Heart left ventricle (tissue), 16 donors: Measurements from ENCODE around the gene EHBP1L1. TPM values are rescaled to one million over a fixed set of nuclear protein-coding genes. Genes with fewer than 3 reads are reported as not detected.

ENCODE experiments used
- ATAC-seq, 4 donors: fragments of 200-7000 bp; cut with Tn5 transposase; one replicate each; pipeline ENCODE4 v1.9.1; 2020 to 2022; ENCODE audit warnings: moderate library complexity in 4 of 4, mild to moderate bottlenecking in 3 of 4, moderate number of reproducible peaks in 1 of 4
- DNase-seq, 5 donors: peaks; one replicate each; pipeline ENCODE4 v3.0.0-alpha.2; 2020
- H3K27ac ChIP-seq, 12 donors: fragments of 200-600 bp; sonication (generic) in 4 of 12; one replicate each; pipeline versions ENCODE4 v1.5.0 to v1.8.0; 2016 to 2022; ENCODE audit warnings: mild to moderate bottlenecking in 2 of 12
- H3K27me3 ChIP-seq, 9 donors: fragments of 200-600 bp; sonication (generic) in 2 of 9; one replicate each; pipeline versions ENCODE4 v1.5.1 to v1.8.0; 2016 to 2022; ENCODE audit warnings: mild to moderate bottlenecking in 3 of 9
- H3K36me3 ChIP-seq, 9 donors: fragments of 200-600 bp; sonication (generic) in 2 of 9; one replicate each; pipeline versions ENCODE4 v1.5.0 to v1.8.0; 2018 to 2022; ENCODE audit warnings: mild to moderate bottlenecking in 2 of 9
- H3K4me1 ChIP-seq, 12 donors: fragments of 200-600 bp; sonication (generic) in 4 of 12; one replicate each; pipeline versions ENCODE4 v1.5.0 to v1.8.0; 2016 to 2022; ENCODE audit warnings: mild to moderate bottlenecking in 3 of 12
- H3K4me3 ChIP-seq, 12 donors: fragments of 200-600 bp; sonication (generic) in 4 of 12; one replicate each; pipeline versions ENCODE4 v1.5.0 to v1.8.0; 2017 to 2022; ENCODE audit warnings: mild to moderate bottlenecking in 9 of 12, moderate library complexity in 4 of 12
- H3K9me3 ChIP-seq, 12 donors: fragments of 200-600 bp; sonication (generic) in 4 of 12; one replicate each; pipeline versions ENCODE4 v1.5.0 to v1.8.0; 2016 to 2022; ENCODE audit warnings: mild to moderate bottlenecking in 1 of 12
- CTCF ChIP-seq, 12 donors: fragments of 200-600 bp; sonication (generic) in 4 of 12; IDR thresholded peaks; one replicate each; pipeline versions ENCODE4 v1.5.0 to v1.8.0; 2018 to 2022; ENCODE audit warnings: antibody characterized with exemption in 12 of 12, mild to moderate bottlenecking in 5 of 12
- POLR2A ChIP-seq, 2 donors: fragments of 450-650 bp; IDR thresholded peaks; one replicate each; pipeline ENCODE4 v1.6.1; 2017; ENCODE audit warnings: antibody characterized with exemption in 2 of 2, mild to moderate bottlenecking in 2 of 2, moderate library complexity in 2 of 2
- WGBS, 4 donors: extraction: QIAGEN DNeasy Blood & Tissue Kit in 2 of 4; methylation state at CpG; one replicate each; pipeline versions ENCODE4 v1.1.5 to v1.1.7; 2013 to 2018; 5-methylcytosine and 5-hydroxymethylcytosine counted together
- intact Hi-C, 10 donors: fragments of 100-400 bp; cut with DNase I; formaldehyde crosslinking; loops; one replicate each; pipeline versions ENCODE4 v1.11.1 to v1.14.2; 2022
- polyA plus RNA-seq, 2 donors: library from polyadenylated mRNA; stranded (reverse); fragments of 200-250 nt; gene quantifications; one replicate each; pipeline ENCODE4 v1.2.3, GENCODE V29; 2013
- total RNA-seq, 9 donors: library from RNA; depleted of rRNA in 2 of 9; stranded (reverse); fragments of >200 nt in 2 of 9; fragmentation: NEBNext Ultra II Directional in 3 of 9; extraction: Animal tissue kit (Norgen Biotek cat#: 25700) in 3 of 9; gene quantifications; one replicate each; pipeline versions ENCODE4 v1.1.0 to v1.2.4, GENCODE V29; 2016 to 2023
- donor health status: ischemic (EF 13 %, LVEDD 7.1; RV severe dilation, severe dysfunction).
- donor health status: healthy with polysubstance abuse.
- donor health status: DM: no; HTN: yes; CAD: no.
- donor health status: DM: no; HTN: no; CAD: no.
- donor health status: ischemic (EF 25% LVEDD 6.9; RV normal size, moderate dysfunction).
- donor health status: ischemic (EF 25% LVEDD 5.7; RV mildly dilated, moderate dysfunction).
- donor health status: healthy.
- donor health status: DM: yes; HTN: yes; CAD: no.
- donor health status: ischemic (EF 35%, LVEDD 5.7; RV mildly dilated, moderate dysfunction).
- donor health status: nonischemic (EF 11% LVEDD 7.7; RV severe dilation, severe dysfunction).
- donor health status: DM: yes; HTN: yes; CAD: no.
- donor health status: PGD.
- donor health status: ischemic (EF 29% LVEDD 5.4; RV normal size, mild dysfunction).
- donor health status: nonischemic (EF 23%, LVEDD 6.1; RV moderate dilation, normal function).

The EHBP1L1 gene
- total and polyA plus RNA-seq, 11 donors: 37.4 to 144 (median 79.0) TPM

DNA sequence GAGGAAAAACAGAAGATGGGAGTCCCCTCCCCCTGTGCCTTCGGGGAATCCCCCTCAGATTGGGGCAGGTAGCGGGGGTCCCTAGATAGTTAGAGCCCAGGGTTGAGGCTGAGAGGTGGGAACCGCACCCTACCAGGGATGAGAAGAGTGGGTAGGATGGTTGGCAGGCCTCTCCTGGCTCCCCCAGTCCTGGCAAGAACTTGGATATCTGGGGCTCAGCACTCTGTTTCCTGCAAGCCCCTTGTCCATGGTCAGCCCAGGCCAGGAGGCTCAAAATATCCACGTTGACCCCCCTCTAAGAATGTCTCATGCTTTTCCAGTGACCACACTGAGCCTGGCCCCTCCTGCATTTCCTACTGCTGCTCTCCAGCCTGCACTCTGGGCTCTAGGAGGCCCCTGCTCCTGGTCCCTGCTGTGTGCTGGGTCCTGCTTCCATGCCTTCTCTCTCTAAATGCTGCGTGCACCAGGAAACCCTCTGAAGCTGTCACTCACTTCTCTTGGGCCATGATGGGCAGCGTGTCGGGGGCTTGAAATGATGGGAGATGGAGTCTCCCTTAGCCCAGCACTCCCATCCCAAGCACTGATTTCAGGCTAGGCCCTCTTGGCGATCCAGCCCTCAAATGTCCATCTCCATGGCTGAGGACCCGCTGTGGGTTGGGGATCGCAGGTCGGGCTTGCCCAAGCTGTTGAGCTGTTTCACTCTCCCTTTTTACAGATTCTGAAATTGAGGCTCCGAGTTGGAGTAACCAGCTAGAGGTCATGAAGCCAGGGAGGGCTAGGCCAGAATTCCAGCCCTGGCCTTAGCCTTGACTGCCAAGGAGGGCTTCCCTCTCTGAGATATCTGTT is 36.1 kb downstream of the EHBP1L1 start:
- peak overlapping the region; percentile 64 to 100 (median 96) for H3K4me3 ChIP-seq
- no peaks in the 10 kb centered on the region for H3K9me3 ChIP-seq
- WGBS, 4 donors: 42 to 59% (median 53%) methylated on average over 12 of the region's 12 CpGs
- H3K27ac ChIP-seq: peak overlapping the region; percentile 93 to 99 (median 97)
- intact Hi-C loops: loop anchor here in 6 of 10 donors (2.0 to 10.0 kb wide), 5 partner anchors 35 to 163 kb away; partner anchors contain the start of genes EHBP1L1 (in 3 of the 6), FAM89B (in 2 of the 6), KAT5 (in 1 of the 6) and ZNRD2 (in 1 of the 6)
- H3K27me3 ChIP-seq: no peaks in the 10 kb centered on the region
- peaks cover 9 to 86% (median 57%) of the 10 kb centered on the region in 12 donors for H3K4me1 ChIP-seq
- ATAC-seq: no peak
- no peak for DNase-seq
- TF ChIP-seq CTCF (IDR thresholded peaks at IDR 0.05) (no peak), POLR2A (IDR thresholded peaks at IDR 0.05) (no peak)
- peaks cover 0 to 53% (median 33%) of the 10 kb centered on the region in 9 donors for H3K36me3 ChIP-seq

- WGBS, 4 donors: 46 to 77% (median 54%) methylated on average over 1 to 7 of the region's 7 CpGs
- ATAC-seq (no peak), DNase-seq (no peak)
- H3K27ac ChIP-seq: peak overlapping the region; percentile 93 to 99 (median 97)
- intact Hi-C loops: loop anchor here in 6 of 10 donors (2.0 to 10.0 kb wide), 5 partner anchors 35 to 162 kb away; partner anchors contain the start of genes EHBP1L1 (in 3 of the 6), FAM89B (in 2 of the 6), KAT5 (in 1 of the 6) and ZNRD2 (in 1 of the 6)
- H3K27me3 ChIP-seq: no peaks in the 10 kb centered on the region
- TF ChIP-seq CTCF (IDR thresholded peaks at IDR 0.05): no peak
- no peak for TF ChIP-seq POLR2A (IDR thresholded peaks at IDR 0.05)
- H3K4me3 ChIP-seq: peak overlapping the region; percentile 64 to 100 (median 96)
- peaks cover 0 to 53% (median 34%) of the 10 kb centered on the region in 9 donors for H3K36me3 ChIP-seq
- peaks cover 6 to 83% (median 56%) of the 10 kb centered on the region in 12 donors for H3K4me1 ChIP-seq
- H3K9me3 ChIP-seq: no peaks in the 10 kb centered on the region
These were observed 36.8 kb downstream of the EHBP1L1 start for GRCh38 chr11:65612691-65613090.

DNA sequence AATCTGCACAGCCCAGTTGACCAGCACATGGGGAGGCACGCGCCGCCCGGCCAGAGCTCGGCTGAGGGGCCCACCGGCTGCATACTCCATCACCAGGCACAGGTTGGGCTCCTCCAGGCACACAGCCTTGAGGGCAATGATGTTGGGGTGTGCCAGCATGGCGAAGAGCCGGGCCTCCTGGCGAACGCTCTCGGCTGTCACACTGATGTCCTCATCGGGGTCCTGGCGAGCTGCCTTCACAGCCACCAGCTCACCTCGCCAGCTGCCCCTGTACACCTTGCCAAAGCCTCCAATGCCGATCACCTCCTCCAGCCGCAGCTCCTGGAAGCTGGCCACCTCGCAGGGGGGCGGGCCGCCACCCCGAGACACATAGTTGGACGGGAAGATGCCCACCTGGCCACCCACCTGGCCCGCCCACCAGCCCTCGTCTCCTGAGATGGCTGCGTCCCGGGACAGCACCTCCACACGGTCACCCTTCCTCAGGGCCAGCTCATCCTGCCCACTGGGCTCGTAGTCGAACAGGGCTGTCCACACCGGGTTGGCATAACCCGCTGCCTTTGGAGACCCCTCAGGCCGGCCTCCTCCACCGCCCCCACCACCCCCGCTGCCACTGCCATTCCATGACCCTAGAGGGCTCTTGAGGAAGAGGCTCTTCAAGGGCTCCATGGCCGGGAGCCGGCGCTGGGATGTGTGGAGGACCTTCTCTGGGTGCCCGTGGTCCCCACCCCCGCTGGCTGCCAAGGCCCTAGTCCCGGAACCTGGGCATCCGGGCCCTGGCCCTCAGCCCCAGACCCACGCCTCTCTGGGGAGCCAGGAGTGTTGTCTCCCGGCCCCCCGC is 37.5 kb downstream of the EHBP1L1 start:
- ATAC-seq: no peak
- peak in 2 of 5 donors; percentile 53 to 69 for DNase-seq
- intact Hi-C loops: loop anchor here in 6 of 10 donors (2.0 to 10.0 kb wide), 5 partner anchors 36 to 161 kb away; partner anchors contain the start of genes EHBP1L1 (in 3 of the 6), FAM89B (in 2 of the 6), KAT5 (in 1 of the 6) and ZNRD2 (in 1 of the 6)
- no peak for TF ChIP-seq CTCF (IDR thresholded peaks at IDR 0.05)
- no peak for TF ChIP-seq POLR2A (IDR thresholded peaks at IDR 0.05)
- Histone ChIP-seq H3K4me1 (peaks cover 5 to 77% (median 50%) of the 10 kb centered on the region in 12 donors), H3K27me3 (no peaks in the 10 kb centered on the region), H3K4me3 (peak overlapping the region; percentile 64 to 100 (median 96)), H3K9me3 (no peaks in the 10 kb centered on the region), H3K27ac (peak overlapping the region; percentile 93 to 99 (median 97)), H3K36me3 (peaks cover 0 to 53% (median 34%) of the 10 kb centered on the region in 9 donors)
- 13 to 27% (median 18%) methylated on average over 13 to 43 of the region's 43 CpGs for WGBS, 4 donors
